NCI-H2029 treated with DMSO at 0.1 percent for 48 hours (cell line): ENCODE results near the gene SPATS1.

ENCODE experiments used
- DNase-seq: peaks from one replicate; lab custom pipeline; 2025; lab: John Stamatoyannopoulos, UW

Gene SPATS1

GRCh38 chr6:44388887-44389286 lies 46.4 kb downstream of the SPATS1 start:
- no peak for DNase-seq

DNA sequence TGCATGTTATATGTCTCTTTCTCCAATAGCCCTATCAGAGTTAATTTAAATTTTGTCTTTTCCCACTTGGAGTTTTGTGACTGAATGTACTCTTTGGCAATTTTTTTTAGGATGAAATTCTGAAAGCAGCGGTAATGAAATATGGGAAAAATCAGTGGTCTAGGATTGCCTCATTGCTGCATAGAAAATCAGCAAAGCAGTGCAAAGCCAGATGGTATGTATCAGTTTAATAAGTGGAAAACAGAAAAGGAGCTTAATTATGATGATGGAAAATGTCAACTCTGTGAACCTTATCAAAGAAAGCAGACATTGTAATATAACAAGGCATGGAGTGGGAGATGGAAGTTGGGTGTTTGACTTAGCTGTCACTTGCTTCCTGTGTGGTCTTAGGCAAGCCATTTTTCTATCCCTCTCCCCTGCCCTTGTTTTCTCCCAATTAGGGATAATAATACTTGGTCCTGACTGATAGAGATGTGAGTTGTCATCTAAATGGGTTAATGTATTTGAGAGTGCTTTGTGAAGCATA lies 47.8 kb downstream of the SPATS1 start:
- no peak for DNase-seq
